ENCODE results near the gene ZNF624.
"Not testable (repeated sequence)": the region's sequence is repeated elsewhere in the genome, so short reads cannot be mapped to it uniquely, and the experiment has no call there.

ZNF624 gene

GRCh38 chr17:16653367-16654041 lies at the start of gene ZNF624:
Gene ZNF624, minus strand, starts transcription at chr17:16653850.
- DNase-seq = peak; percentile 89

GRCh38 chr17:16697603-16698002 lies 44.0 kb upstream of the ZNF624 start:
- not testable (repeated sequence) for DNase-seq

- not testable (repeated sequence) for DNase-seq
Observed at GRCh38 chr17:16690447-16690846, 36.8 kb upstream of the ZNF624 start.

- DNase-seq = peak; percentile 56
Observed at GRCh38 chr17:16689731-16690281, 36.2 kb upstream of the ZNF624 start, which contains the start of gene CCDC144A. Gene CCDC144A, plus strand, starts transcription at chr17:16690241. Its CDS starts 160 bp downstream, at chr17:16690401.

- not testable (repeated sequence) for DNase-seq
Observed at GRCh38 chr17:16687151-16687550, 33.5 kb upstream of the ZNF624 start.

GRCh38 chr17:16686019-16686418 lies 32.4 kb upstream of the ZNF624 start:
- DNase-seq = not testable (repeated sequence)

- not testable (repeated sequence) for DNase-seq
Observed at GRCh38 chr17:16683290-16684138, 29.9 kb upstream of the ZNF624 start.

- no peak for DNase-seq
Observed at GRCh38 chr17:16676676-16677268, 23.1 kb upstream of the ZNF624 start.

- not testable (repeated sequence) for DNase-seq
Observed at GRCh38 chr17:16666907-16667636, 13.4 kb upstream of the ZNF624 start.

- not testable (repeated sequence) for DNase-seq
Observed at GRCh38 chr17:16666553-16666906, 12.9 kb upstream of the ZNF624 start.

- DNase-seq = no peak
Observed at GRCh38 chr17:16662936-16663335, 9.3 kb upstream of the ZNF624 start.

GRCh38 chr17:16661217-16661616 lies 7.6 kb upstream of the ZNF624 start:
- no peak for DNase-seq

GRCh38 chr17:16652847-16653366 lies 743 bp downstream of the ZNF624 start:
- DNase-seq = no peak

- DNase-seq = no peak
Observed at GRCh38 chr17:16652252-16652651, 1.4 kb downstream of the ZNF624 start.

- DNase-seq = no peak
Observed at GRCh38 chr17:16649585-16649984, 4.1 kb downstream of the ZNF624 start.

GRCh38 chr17:16639438-16639837 lies 14.2 kb downstream of the ZNF624 start:
- no peak for DNase-seq

GRCh38 chr17:16623282-16623681 lies 30.4 kb downstream of the ZNF624 start:
- DNase-seq = no peak

GRCh38 chr17:16622540-16623277 lies 30.9 kb downstream of the ZNF624 start:
- no peak for DNase-seq

- DNase-seq = no peak
Observed at GRCh38 chr17:16617481-16618060, 36.1 kb downstream of the ZNF624 start.

GRCh38 chr17:16599537-16599936 lies 54.1 kb downstream of the ZNF624 start:
- no peak for DNase-seq

Measured in stimulated activated CD4-positive, alpha-beta T cell treated with anti-CD3 and anti-CD28 coated beads, Interleukin-4, amount 100 ng/mL, for 1 hour (primary cell).